GM19043 (cell line): ENCODE data around the gene SVEP1.

Experiments
- ATAC-seq: cut with Tn5 transposase; IDR thresholded peaks from one replicate; pipeline ENCODE4 v1.9.1; 2021; ENCODE audit warnings: low read depth; ENCODE audit not compliant: unreplicated experiment

SVEP1 gene

DNA sequence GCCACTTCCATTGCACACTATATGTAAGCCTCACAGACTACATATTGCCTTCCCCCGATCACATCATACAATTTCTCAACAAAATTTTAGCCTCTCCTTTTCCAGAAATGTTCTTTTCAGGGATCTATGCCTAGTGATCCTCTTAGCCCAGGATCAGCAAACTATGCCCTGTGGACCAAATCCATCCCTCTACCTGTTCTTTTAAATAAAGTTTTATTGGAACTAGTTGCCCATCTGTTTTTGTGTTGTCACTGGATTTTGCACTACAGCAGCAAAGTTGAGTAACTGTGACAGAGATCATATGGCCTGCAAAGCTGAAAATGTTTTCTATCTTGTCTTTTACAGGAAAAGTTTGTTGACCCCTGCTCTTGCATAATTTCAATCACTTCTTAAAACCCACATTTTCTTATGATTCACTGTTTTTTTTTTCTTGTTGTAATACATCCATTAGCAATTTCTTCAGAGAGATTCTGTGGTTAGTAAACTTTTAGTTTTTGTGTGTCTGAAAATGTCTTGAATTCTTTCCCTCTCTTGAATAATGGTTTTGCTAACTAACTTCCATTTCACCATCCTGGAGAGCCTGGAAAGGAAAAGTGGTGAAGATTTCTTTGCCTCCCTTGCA, 248.9 kb downstream of the SVEP1 start:
- ATAC-seq: no peak

GRCh38 chr9:110329639-110330230, 249.8 kb downstream of the SVEP1 start:
- ATAC-seq: no peak

- no peak for ATAC-seq
Measured at GRCh38 chr9:110328763-110329162, 250.8 kb downstream of the SVEP1 start.

- no peak for ATAC-seq
Measured at GRCh38 chr9:110327716-110328115, 251.8 kb downstream of the SVEP1 start.

DNA sequence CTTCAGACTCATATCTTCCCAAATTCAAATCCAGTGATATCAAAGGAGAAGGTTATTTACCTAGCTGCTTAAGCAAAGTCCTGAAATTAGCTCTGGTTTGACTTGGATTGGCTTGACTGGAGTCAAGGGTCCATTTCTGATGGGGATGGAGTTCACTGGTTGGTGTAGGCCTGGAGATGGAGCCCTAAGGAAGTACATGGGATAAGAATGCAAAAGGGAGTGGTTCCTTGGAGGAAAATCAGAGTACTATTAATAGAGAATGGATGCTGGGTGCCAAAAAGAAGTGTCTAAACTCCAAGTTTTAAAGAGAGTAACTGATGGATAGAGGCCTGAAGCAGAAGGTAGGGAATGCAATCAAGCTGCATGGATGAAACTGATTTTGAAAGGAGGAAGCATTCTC, 255.7 kb downstream of the SVEP1 start:
- no peak for ATAC-seq

DNA sequence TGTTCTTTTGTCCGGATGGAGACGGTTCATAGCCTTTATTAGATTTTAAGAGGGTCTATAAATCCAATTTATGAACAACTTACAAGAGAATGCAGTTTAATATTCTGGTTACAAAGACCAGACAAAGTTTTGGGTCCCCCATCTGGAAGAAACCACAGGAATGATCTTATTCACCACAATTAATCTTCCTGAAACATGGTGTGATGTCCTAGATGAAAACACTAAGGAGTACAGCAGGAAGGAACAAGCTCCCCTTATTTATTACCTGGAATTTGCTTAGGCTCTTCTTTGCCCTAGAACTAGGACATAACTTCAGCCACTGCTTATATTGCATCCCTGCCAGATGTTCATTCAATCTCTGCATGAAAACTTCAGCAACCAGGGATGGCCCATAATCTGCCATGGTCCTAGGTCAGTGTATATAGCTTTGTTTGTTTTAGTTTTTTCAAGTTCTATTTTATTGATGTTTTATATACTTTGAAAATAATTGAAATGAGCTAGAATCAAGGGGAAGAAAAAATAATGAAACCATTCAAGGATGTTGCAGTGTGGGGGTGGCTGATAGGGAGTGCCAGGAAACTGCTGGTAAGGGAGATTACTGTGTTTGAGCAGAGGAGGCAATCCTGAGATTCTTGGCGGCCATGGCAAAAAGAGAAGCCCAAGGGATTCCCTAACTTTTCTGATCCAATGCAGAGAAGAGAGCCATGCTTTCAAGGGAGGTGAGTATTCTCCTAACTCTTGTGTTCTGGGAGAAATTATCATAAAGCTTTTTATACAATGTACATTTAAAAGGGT, 258.7 kb downstream of the SVEP1 start:
- no peak for ATAC-seq

DNA sequence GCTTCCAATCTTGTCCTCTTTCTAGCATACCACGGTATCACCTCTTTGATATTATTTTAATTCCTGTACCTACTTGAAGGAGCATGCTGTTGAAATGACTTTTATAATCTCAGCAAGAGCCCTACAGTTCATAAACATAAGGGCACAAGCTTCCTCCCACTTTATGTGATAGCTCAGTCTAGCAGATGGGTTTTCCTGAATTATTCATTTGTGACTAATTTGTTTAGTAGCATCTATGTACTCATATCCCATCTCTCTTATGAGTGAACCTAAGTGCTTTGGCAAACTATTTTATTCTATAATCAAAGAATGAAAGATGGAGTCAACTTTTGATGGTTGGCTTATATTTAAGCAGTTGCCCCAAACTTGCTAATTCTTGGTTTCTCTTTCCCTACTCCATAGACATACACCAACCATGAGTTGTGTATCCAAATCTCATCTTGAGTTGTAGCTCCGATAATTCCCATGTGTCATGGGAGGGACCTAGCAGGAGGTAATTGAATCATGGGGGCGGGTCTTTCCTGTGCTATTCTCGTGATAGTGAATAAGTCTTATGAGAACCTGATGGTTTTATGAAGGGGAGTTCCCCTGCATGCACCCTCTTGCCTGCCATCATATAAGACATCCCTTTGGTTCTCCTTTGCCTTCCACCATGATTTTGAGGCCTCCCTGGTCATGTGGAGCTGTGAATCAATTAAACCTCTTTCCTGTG, 259.6 kb downstream of the SVEP1 start:
- ATAC-seq: no peak

DNA sequence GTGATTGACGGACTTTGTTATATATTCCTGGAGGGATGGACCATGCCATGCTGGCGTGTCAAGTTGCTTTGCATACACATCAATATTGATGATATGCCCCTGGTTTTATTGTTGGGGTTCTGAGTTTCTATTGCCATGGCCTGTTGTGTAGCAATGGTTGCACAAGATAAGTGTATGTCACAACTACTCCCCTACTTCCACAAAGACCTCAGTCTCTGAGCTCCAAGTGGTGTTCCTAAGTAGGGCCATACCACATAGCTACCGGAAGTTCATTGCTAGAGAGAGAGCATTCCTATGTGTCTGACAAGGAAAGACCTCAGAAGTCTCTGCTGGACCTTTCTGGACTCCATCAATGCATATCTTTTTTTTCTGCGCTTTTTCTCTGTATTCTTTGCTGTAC, 261.6 kb downstream of the SVEP1 start:
- ATAC-seq: no peak

DNA sequence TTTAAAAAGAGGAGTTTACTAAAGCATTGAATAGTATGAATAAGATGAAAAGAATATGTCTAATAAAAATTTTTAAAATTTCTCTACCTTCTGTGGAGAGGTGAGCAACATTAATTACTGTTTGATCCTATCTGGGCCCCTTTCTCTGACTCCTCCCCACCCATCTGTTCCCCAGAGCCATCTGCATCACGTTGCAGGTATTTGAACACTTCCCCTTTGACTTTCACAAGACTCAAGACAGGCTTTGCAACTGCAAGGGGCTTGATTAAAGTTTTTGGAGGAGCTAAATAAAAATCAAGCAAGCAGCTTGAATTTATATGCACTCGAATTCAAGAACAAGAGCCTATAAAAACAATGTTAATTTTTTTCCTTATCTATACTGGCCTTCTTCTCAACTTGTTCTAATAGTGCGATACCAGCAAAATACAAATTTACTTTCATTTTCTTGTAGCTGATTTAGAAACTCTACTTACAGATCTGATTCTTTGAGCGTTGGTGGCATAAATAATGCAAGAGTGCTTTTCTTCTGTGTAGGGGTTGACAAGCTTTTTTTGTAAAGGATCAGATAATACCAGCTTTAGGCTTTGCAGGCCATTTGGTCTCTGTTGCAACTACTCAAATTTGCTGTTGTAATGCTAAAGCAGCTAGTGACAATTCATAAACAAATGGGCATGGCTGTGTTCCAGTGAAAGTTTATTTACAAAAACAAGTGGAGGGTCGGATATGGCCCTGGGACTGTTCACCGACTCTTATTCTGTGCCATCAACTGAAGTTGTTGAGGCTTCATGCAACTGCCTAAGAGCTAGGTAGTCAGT, 263.1 kb downstream of the SVEP1 start:
- peak; percentile 98 for ATAC-seq
